Body of pancreas (tissue), 4 donors: Measurements from ENCODE around the gene PNPLA6. TPM values are rescaled to one million over a fixed set of nuclear protein-coding genes. Genes with fewer than 3 reads are reported as not detected.
"Not testable (repeated sequence)": the region's sequence is repeated elsewhere in the genome, so short reads cannot be mapped to it uniquely, and the experiment has no call there.

Experiments used
- ATAC-seq: fragments of 150-250 bp; one replicate; pipeline ENCODE4 v1.9.1; 2016
- DNase-seq, 4 donors: peaks; one replicate each; pipeline ENCODE4 v3.0.0-alpha.2; 2019
- H3K27ac ChIP-seq, 4 donors: fragments of 200-600 bp; sonication (generic); 1 replicate in 3 of 4; 2 replicates in 1 of 4; pipeline versions ENCODE4 v1.5.1 to v1.6.1; 2016 to 2019; ENCODE audit warnings: mild to moderate bottlenecking in 1 of 4, mixed read lengths in 1 of 4, moderate library complexity in 1 of 4
- H3K27me3 ChIP-seq, 2 donors: fragments of 200-600 bp; sonication (generic); one replicate each; pipeline ENCODE4 v1.6.0; 2016; ENCODE audit warnings: mild to moderate bottlenecking in 1 of 2
- H3K36me3 ChIP-seq, 2 donors: fragments of 200-600 bp; sonication (generic); replicated peaks in 1 of 2; 2 replicates each; pipeline ENCODE4 v1.5.1; 2016; ENCODE audit warnings: low read depth in 2 of 2; ENCODE audit not compliant: insufficient read depth in 1 of 2
- H3K4me1 ChIP-seq: fragments of 200-600 bp; sonication (generic); one replicate; pipeline ENCODE4 v1.6.0; 2016
- H3K4me3 ChIP-seq, 2 donors: fragments of 200-600 bp; sonication (generic); 1 replicate in 1 of 2; 2 replicates in 1 of 2; pipeline ENCODE4 v1.5.1; 2016 to 2019
- H3K9me3 ChIP-seq, 3 donors: fragments of 200-600 bp; sonication (generic); 1 replicate in 2 of 3; 2 replicates in 1 of 3; pipeline ENCODE4 v1.5.1; 2016
- CTCF ChIP-seq, 7 experiments: fragments of 450-650 bp in 4 of 7; fragments of 200-600 bp in 3 of 7; sonication (generic) in 3 of 7; IDR thresholded peaks; one replicate each; pipeline ENCODE4 v1.5.1; 2016 to 2019; ENCODE audit warnings: antibody characterized with exemption in 7 of 7
- POLR2A ChIP-seq, 3 donors: fragments of 450-650 bp; IDR thresholded peaks; one replicate each; pipeline ENCODE4 v1.6.1; 2016; ENCODE audit warnings: antibody characterized with exemption in 3 of 3, mild to moderate bottlenecking in 2 of 3
- WGBS, 2 donors: methylation state at CpG; one replicate each; pipeline ENCODE4 v1.1.5; 2017; 5-methylcytosine and 5-hydroxymethylcytosine counted together
- intact Hi-C: fragments of 100-400 bp; cut with DNase I; formaldehyde crosslinking; loops from one replicate; pipeline ENCODE4 v1.15.1; 2023
- total RNA-seq, 2 donors: library from RNA; depleted of rRNA; stranded (reverse); fragments of >200 nt; gene quantifications; one replicate each; pipeline ENCODE4 v1.1.0, GENCODE V29; 2016

The PNPLA6 gene
- total RNA-seq, 2 donors from 2014 or later: 43.8 to 52.1 TPM

- no peak for ATAC-seq
- no peak overlapping the region for H3K4me3 ChIP-seq
These were observed 29.8 kb downstream of the PNPLA6 start for GRCh38 chr19:7565332-7565731.

GRCh38 chr19:7570761-7571160 is 35.2 kb downstream of the PNPLA6 start:
- no peak for TF ChIP-seq POLR2A (IDR thresholded peaks at IDR 0.05)
- no peak for TF ChIP-seq CTCF (IDR thresholded peaks at IDR 0.05)
- DNase-seq: no peak
- no peak overlapping the region for H3K27ac ChIP-seq
- no peak overlapping the region for H3K4me3 ChIP-seq
- H3K27me3 ChIP-seq: no peaks in the 10 kb centered on the region
- intact Hi-C loops: no loop called here
- no peaks in the 10 kb centered on the region for H3K9me3 ChIP-seq
- no peaks in the 10 kb centered on the region for H3K36me3 ChIP-seq
- no peak for ATAC-seq
- no peaks in the 10 kb centered on the region for H3K4me1 ChIP-seq
- 54 to 66% methylated on average over 5 of the region's 5 CpGs for WGBS, 2 donors

More at GRCh38 chr19:7565332-7565731, 29.8 kb downstream of the PNPLA6 start:
- intact Hi-C loops: loop anchor here (5.0 to 10.0 kb wide), 3 partner anchors 112 to 237 kb away; partner anchors contain the start of gene MCEMP1
- DNase-seq: no peak
- Histone ChIP-seq H3K36me3 (no peaks in the 10 kb centered on the region), H3K9me3 (no peaks in the 10 kb centered on the region), H3K27me3 (no peaks in the 10 kb centered on the region), H3K4me1 (no peaks in the 10 kb centered on the region), H3K27ac (no peak overlapping the region)
- 70 to 72% methylated on average over 5 of the region's 5 CpGs for WGBS, 2 donors
- TF ChIP-seq CTCF (IDR thresholded peaks at IDR 0.05): no peak
- TF ChIP-seq POLR2A (IDR thresholded peaks at IDR 0.05): no peak

GRCh38 chr19:7575434-7576040 is 40.0 kb downstream of the PNPLA6 start:
- Histone ChIP-seq H3K36me3 (no peaks in the 10 kb centered on the region), H3K27ac (no peak overlapping the region), H3K27me3 (no peaks in the 10 kb centered on the region), H3K4me1 (no peaks in the 10 kb centered on the region), H3K9me3 (no peaks in the 10 kb centered on the region), H3K4me3 (no peak overlapping the region)
- intact Hi-C loops: no loop called here
- no peak for ATAC-seq
- DNase-seq: peak in 1 of 4 donors; percentile 13
- TF ChIP-seq POLR2A (IDR thresholded peaks at IDR 0.05): no peak
- TF ChIP-seq CTCF (IDR thresholded peaks at IDR 0.05): no peak
- WGBS, 2 donors: 56 to 58% methylated on average over 9 of the region's 9 CpGs

- H3K9me3 ChIP-seq, H3K36me3 ChIP-seq, H3K4me3 ChIP-seq, intact Hi-C loops, ATAC-seq, H3K27ac ChIP-seq, H3K4me1 ChIP-seq, DNase-seq, H3K27me3 ChIP-seq: not testable (repeated sequence)
- 75 to 92% methylated on average over 1 of the region's 1 CpG for WGBS, 2 donors
These were observed 41.9 kb downstream of the PNPLA6 start for GRCh38 chr19:7577422-7577821.

GRCh38 chr19:7578127-7578526 is 42.6 kb downstream of the PNPLA6 start:
- no peak for TF ChIP-seq CTCF (IDR thresholded peaks at IDR 0.05)
- TF ChIP-seq POLR2A (IDR thresholded peaks at IDR 0.05): no peak
- no peaks in the 10 kb centered on the region for H3K9me3 ChIP-seq
- H3K27ac ChIP-seq: no peak overlapping the region
- ATAC-seq (no peak), DNase-seq (no peak)
- H3K36me3 ChIP-seq: no peaks in the 10 kb centered on the region
- 49 to 53% methylated on average over 6 of the region's 6 CpGs for WGBS, 2 donors
- intact Hi-C loops: no loop called here
- no peak overlapping the region for H3K4me3 ChIP-seq
- no peaks in the 10 kb centered on the region for H3K27me3 ChIP-seq
- no peaks in the 10 kb centered on the region for H3K4me1 ChIP-seq
